Activated naive CD8-positive, alpha-beta T cell treated with anti-CD3 and anti-CD28 coated beads, Interleukin-2, amount 50 U/mL, for 24 hours (primary cell): Measurements from ENCODE around the gene AKAP6.

Source experiments
- ATAC-seq: fragments of 150-1000 bp; cut with Tn5 transposase; one replicate; pipeline ENCODE4 v1.10.0; 2021
- DNase-seq: peaks from one replicate; pipeline ENCODE4 v3.0.0; 2021
- H3K27ac Mint-ChIP-seq: one replicate; pipeline ENCODE4 v1.8.0; 2021; ENCODE audit warnings: mild to moderate bottlenecking, mixed read lengths
- H3K27me3 Mint-ChIP-seq: one replicate; pipeline ENCODE4 v1.8.0; 2021; ENCODE audit warnings: mixed read lengths
- H3K36me3 Mint-ChIP-seq: one replicate; pipeline ENCODE4 v1.8.0; 2021; ENCODE audit warnings: low read depth, mixed read lengths
- H3K4me1 Mint-ChIP-seq: one replicate; pipeline ENCODE4 v1.8.0; 2021; ENCODE audit warnings: mixed read lengths
- H3K4me3 Mint-ChIP-seq: one replicate; pipeline ENCODE4 v1.8.0; 2021; ENCODE audit warnings: mild to moderate bottlenecking, moderate library complexity, mixed read lengths
- H3K9me3 Mint-ChIP-seq: one replicate; pipeline ENCODE4 v1.8.0; 2021; ENCODE audit warnings: mixed read lengths

The AKAP6 gene

DNA sequence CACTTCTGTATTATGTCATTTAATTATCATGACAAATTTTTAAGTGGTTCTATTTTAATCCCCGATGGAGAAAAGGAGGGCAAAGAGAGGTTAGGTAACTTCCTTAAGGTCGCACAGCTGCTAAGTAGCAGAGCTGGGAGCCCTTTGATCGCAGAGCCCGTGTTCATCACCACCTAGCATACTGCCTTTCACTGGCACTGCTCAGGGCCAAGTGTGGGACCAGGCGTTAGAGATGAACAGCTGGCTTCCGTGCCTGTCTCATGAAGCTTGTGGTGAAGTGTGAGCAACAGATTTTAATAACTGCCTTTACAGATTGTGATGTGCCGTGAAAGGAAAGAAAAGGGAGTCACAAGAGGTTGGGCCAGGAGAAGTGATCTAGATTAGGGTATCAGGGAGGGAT is 273.6 kb downstream of the AKAP6 start:
- H3K4me3 Mint-ChIP-seq = no peak overlapping the region
- H3K9me3 Mint-ChIP-seq = no peaks in the 10 kb centered on the region
- no peak for DNase-seq
- H3K36me3 Mint-ChIP-seq = no peaks in the 10 kb centered on the region
- H3K4me1 Mint-ChIP-seq = no peaks in the 10 kb centered on the region
- H3K27ac Mint-ChIP-seq = no peak overlapping the region
- H3K27me3 Mint-ChIP-seq = peaks cover 2% of the 10 kb centered on the region
- ATAC-seq = no peak

GRCh38 chr14:32603992-32604565 is 275.0 kb downstream of the AKAP6 start:
- Mint-ChIP-seq H3K4me3 (no peak overlapping the region), H3K27me3 (peaks cover 2% of the 10 kb centered on the region), H3K9me3 (no peaks in the 10 kb centered on the region), H3K27ac (no peak overlapping the region), H3K4me1 (no peaks in the 10 kb centered on the region), H3K36me3 (no peaks in the 10 kb centered on the region)
- DNase-seq (no peak), ATAC-seq (no peak)

- Mint-ChIP-seq H3K4me1 (no peaks in the 10 kb centered on the region), H3K9me3 (no peaks in the 10 kb centered on the region), H3K27ac (no peak overlapping the region), H3K36me3 (no peaks in the 10 kb centered on the region), H3K27me3 (peaks cover 2% of the 10 kb centered on the region), H3K4me3 (no peak overlapping the region)
- DNase-seq (no peak), ATAC-seq (no peak)
Observed at GRCh38 chr14:32606301-32606700, 277.2 kb downstream of the AKAP6 start.

GRCh38 chr14:32607399-32607798 is 278.3 kb downstream of the AKAP6 start:
- no peak overlapping the region for H3K27ac Mint-ChIP-seq
- no peaks in the 10 kb centered on the region for H3K4me1 Mint-ChIP-seq
- DNase-seq = no peak
- ATAC-seq = no peak
- no peak overlapping the region for H3K4me3 Mint-ChIP-seq
- no peaks in the 10 kb centered on the region for H3K36me3 Mint-ChIP-seq
- peaks cover 2% of the 10 kb centered on the region for H3K27me3 Mint-ChIP-seq
- H3K9me3 Mint-ChIP-seq = no peaks in the 10 kb centered on the region

DNA sequence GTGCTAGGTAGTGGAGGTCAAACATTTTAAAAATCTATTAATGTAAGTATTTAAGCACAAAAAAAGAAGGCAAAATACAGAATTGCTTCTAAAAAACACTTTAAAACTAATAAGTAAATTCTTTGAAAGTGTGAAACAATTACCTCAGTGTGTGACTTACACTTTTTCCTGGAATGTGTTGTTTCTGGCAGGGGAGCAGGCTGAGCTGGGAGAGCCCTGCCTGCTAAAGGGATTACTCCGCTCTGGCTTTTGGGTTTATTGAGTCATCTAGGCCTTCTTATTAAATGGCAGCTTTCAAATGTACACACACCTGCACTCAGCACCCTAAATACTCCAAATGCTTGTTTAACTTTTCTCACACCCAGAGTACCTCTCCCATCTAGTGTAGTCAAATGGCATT is 279.8 kb downstream of the AKAP6 start:
- no peaks in the 10 kb centered on the region for H3K4me1 Mint-ChIP-seq
- DNase-seq (no peak), ATAC-seq (no peak)
- no peaks in the 10 kb centered on the region for H3K27me3 Mint-ChIP-seq
- no peak overlapping the region for H3K4me3 Mint-ChIP-seq
- H3K9me3 Mint-ChIP-seq = no peaks in the 10 kb centered on the region
- no peak overlapping the region for H3K27ac Mint-ChIP-seq
- no peaks in the 10 kb centered on the region for H3K36me3 Mint-ChIP-seq

- Mint-ChIP-seq H3K4me1 (no peaks in the 10 kb centered on the region), H3K27me3 (no peaks in the 10 kb centered on the region), H3K27ac (no peak overlapping the region), H3K9me3 (no peaks in the 10 kb centered on the region), H3K36me3 (no peaks in the 10 kb centered on the region), H3K4me3 (no peak overlapping the region)
- no peak for ATAC-seq
- no peak for DNase-seq
Observed at GRCh38 chr14:32609388-32609787, 280.3 kb downstream of the AKAP6 start.

- DNase-seq (no peak), ATAC-seq (no peak)
- H3K9me3 Mint-ChIP-seq = peaks cover 6% of the 10 kb centered on the region
- H3K4me1 Mint-ChIP-seq = no peaks in the 10 kb centered on the region
- peaks cover 2% of the 10 kb centered on the region for H3K27me3 Mint-ChIP-seq
- no peak overlapping the region for H3K27ac Mint-ChIP-seq
- no peaks in the 10 kb centered on the region for H3K36me3 Mint-ChIP-seq
- H3K4me3 Mint-ChIP-seq = no peak overlapping the region
Observed at GRCh38 chr14:32611752-32612151, 282.7 kb downstream of the AKAP6 start.

DNA sequence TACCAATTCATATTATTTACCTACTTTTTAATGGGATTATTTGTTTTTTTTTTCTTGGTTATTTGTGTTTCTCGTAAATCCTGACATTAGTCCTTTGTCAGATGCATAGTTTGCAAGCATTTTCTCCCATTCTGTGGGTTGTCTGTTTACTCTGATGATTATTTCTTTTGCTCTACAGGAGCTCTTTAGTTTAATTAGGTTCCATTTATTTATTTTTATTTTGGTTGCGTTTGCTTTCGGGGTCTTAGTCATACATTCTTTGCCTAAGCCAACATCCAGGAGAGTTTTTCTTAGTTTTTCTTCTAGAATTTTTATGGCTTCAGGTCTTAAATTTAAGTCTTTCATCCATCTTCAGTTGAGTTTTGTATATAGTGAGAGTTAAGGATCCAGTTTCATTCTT is 289.9 kb downstream of the AKAP6 start:
- H3K27ac Mint-ChIP-seq = no peak overlapping the region
- no peaks in the 10 kb centered on the region for H3K4me1 Mint-ChIP-seq
- peaks cover 6% of the 10 kb centered on the region for H3K9me3 Mint-ChIP-seq
- no peaks in the 10 kb centered on the region for H3K36me3 Mint-ChIP-seq
- no peak for ATAC-seq
- no peak for DNase-seq
- H3K4me3 Mint-ChIP-seq = no peak overlapping the region
- peaks cover 2% of the 10 kb centered on the region for H3K27me3 Mint-ChIP-seq

- H3K27me3 Mint-ChIP-seq = peaks cover 2% of the 10 kb centered on the region
Observed at GRCh38 chr14:32620303-32620702, 291.2 kb downstream of the AKAP6 start.

DNA sequence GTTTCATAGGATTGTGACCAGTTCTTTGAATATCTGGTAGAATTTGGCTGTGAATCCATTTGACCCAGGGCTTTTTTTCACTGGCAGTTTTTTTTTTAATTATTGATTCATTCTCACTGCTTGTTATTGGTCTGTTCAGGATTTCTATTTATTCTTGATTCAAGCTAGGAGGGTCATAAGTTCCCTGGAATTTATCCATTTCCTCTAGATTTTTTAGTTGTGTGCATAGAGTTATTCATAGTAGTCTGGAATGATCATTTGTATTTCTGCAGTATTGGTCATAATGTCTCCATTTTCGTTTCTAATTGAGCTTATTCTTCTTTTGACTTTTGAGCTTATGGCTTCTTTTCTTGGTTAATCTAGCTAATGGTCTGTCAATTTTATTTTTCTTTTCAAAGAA is 291.6 kb downstream of the AKAP6 start:
- Mint-ChIP-seq H3K27ac (no peak overlapping the region), H3K4me3 (no peak overlapping the region), H3K36me3 (no peaks in the 10 kb centered on the region), H3K27me3 (peaks cover 2% of the 10 kb centered on the region), H3K9me3 (peaks cover 6% of the 10 kb centered on the region), H3K4me1 (no peaks in the 10 kb centered on the region)
- ATAC-seq = no peak
- DNase-seq = no peak

More at GRCh38 chr14:32620303-32620702, 291.2 kb downstream of the AKAP6 start:
- Mint-ChIP-seq H3K27ac (no peak overlapping the region), H3K36me3 (no peaks in the 10 kb centered on the region), H3K9me3 (peaks cover 6% of the 10 kb centered on the region), H3K4me3 (no peak overlapping the region), H3K4me1 (no peaks in the 10 kb centered on the region)
- ATAC-seq = no peak
- DNase-seq = no peak

DNA sequence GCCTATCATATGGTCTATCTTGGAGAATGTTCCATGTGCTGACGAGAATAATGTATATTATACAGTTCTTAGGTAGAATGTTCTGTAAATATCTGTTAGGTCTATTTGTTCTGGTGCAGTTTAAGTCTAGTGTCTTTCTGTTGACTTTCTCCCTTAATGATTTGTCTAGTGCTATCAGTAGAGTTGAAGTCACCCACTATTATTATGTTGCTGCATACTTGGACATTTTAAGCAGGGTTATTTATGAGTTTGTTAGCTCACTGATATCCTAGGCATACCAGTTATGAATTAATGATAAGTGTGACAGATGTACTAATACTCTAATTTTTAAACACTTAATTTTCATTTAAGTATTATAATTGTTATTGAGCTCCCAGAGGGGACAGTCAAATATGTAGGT is 292.5 kb downstream of the AKAP6 start:
- no peaks in the 10 kb centered on the region for H3K27me3 Mint-ChIP-seq
- no peak for ATAC-seq
- no peaks in the 10 kb centered on the region for H3K36me3 Mint-ChIP-seq
- H3K27ac Mint-ChIP-seq = no peak overlapping the region
- DNase-seq = no peak
- H3K4me3 Mint-ChIP-seq = no peak overlapping the region
- H3K9me3 Mint-ChIP-seq = peaks cover 3% of the 10 kb centered on the region
- H3K4me1 Mint-ChIP-seq = no peaks in the 10 kb centered on the region

- ATAC-seq (no peak), DNase-seq (no peak)
- Mint-ChIP-seq H3K36me3 (no peaks in the 10 kb centered on the region), H3K4me1 (no peaks in the 10 kb centered on the region), H3K4me3 (no peak overlapping the region), H3K27ac (no peak overlapping the region), H3K27me3 (no peaks in the 10 kb centered on the region), H3K9me3 (peaks cover 4% of the 10 kb centered on the region)
Observed at GRCh38 chr14:32622742-32623141, 293.6 kb downstream of the AKAP6 start.

DNA sequence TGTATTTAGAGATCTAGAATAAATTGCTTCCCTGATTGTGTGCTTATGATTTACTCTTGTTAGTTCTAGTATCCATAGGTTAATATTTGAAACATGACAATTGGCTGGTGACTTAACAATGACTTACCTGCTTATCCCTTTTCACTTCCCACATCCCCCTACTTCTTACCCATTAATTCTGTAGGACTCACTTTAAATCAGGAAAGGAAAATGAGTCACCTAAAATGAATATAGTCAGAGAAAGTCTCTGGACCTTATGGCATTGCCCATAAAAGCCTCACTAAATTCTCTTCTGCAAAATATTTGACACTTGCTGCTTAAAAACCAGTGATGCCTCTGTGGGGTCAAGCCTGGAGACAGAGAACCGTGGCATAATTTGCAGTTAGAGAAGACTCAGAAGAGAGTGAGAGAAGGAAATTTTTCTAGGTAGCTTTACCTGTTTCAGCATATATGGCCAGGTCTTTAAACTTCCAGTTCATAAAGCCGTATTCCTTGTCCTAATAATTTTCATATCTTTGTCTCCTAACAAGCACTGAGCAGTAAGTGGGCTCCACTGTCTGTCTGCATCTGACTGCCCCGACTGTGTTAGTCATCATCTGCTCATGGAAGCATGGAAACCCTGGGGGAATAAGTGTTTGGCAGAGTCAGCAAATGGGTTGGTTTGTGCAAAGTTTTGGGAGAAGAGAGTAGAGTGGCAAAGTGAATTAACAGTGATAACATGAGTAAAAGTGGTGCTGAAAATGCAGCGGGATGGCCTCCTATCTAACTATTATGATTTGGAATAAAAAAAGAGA is 294.4 kb downstream of the AKAP6 start:
- Mint-ChIP-seq H3K27ac (no peak overlapping the region), H3K4me3 (no peak overlapping the region)
- DNase-seq = no peak

DNA sequence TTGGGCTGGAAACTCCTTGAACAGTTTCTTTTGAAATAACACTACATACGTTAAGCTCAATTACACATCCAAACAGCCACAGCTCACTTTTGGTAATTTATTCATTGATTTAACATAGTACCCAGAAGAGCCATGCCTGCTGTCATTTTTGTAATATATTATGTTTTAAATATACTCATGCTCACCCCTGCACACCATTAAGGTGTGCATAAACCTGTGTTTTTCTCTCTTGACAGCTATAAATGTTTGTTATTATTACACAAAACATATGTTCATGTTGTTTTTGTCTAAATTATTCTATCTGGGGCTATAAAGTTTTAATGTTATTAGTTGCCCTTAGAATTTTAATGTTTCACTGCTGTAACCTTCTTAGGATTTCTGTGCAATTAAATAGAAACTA is 296.1 kb downstream of the AKAP6 start:
- Mint-ChIP-seq H3K4me1 (no peaks in the 10 kb centered on the region), H3K36me3 (no peaks in the 10 kb centered on the region), H3K9me3 (peaks cover 4% of the 10 kb centered on the region), H3K4me3 (no peak overlapping the region), H3K27ac (no peak overlapping the region), H3K27me3 (no peaks in the 10 kb centered on the region)
- ATAC-seq = no peak
- no peak for DNase-seq

More for the DNA sequence above, 294.4 kb downstream of the AKAP6 start:
- no peaks in the 10 kb centered on the region for H3K4me1 Mint-ChIP-seq
- H3K9me3 Mint-ChIP-seq = peaks cover 4% of the 10 kb centered on the region
- H3K36me3 Mint-ChIP-seq = no peaks in the 10 kb centered on the region
- no peaks in the 10 kb centered on the region for H3K27me3 Mint-ChIP-seq
- ATAC-seq = no peak

DNA sequence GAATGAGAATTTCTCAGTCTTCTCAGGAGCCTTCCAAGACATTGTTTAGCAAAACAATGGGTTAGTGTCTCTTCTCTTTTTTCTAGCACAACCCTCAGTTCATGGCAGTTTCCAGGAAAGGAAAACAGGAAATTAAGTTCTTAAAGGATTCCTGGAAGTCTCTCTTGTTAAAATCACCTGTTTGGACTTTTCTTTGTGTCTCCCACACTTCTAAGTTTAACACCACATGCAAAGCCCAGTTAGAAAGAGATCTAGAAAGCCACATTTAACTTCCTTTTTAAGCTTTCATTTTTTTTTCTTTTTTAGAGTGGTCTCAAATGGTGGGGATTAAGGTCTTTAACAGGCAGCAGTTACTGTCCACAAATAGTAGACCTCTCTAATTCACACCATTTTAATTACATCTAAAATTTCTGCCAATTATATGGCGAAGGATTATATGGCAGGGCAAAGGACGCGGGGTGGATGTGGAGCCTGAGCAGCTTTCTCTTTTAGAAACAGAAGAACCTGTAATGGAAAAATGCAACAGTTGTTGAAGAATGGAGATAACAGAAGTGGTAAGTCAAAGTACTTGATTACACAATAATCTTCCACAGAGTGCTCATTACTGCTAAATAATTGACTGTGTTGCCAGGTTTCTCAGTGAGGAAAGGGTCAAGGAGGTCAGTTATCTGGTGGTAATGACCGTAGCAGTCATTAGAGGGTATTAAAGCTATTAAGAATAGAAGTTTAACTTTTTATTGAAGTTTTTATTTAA is 298.6 kb downstream of the AKAP6 start:
- no peak overlapping the region for H3K4me3 Mint-ChIP-seq
- DNase-seq (no peak), ATAC-seq (no peak)
- H3K36me3 Mint-ChIP-seq = no peaks in the 10 kb centered on the region
- H3K4me1 Mint-ChIP-seq = no peaks in the 10 kb centered on the region
- H3K27me3 Mint-ChIP-seq = no peaks in the 10 kb centered on the region
- H3K9me3 Mint-ChIP-seq = peaks cover 4% of the 10 kb centered on the region
- no peak overlapping the region for H3K27ac Mint-ChIP-seq
